Neural progenitor cell (in vitro differentiated cells): Measurements from ENCODE around the gene BLTP3A. TPM values are rescaled to one million over a fixed set of nuclear protein-coding genes. Genes with fewer than 3 reads are reported as not detected.

Experiments
- DNase-seq: peaks from one replicate; pipeline ENCODE4 v3.0.0-alpha.2; 2016; ENCODE audit warnings: low spot score
- H2AFZ ChIP-seq: fragments of 200-600 bp; sonication (generic); replicated peaks from 2 replicates; pipeline ENCODE4 v1.6.1; 2016; ENCODE audit warnings: antibody characterized with exemption
- H3F3A ChIP-seq: fragments of 200-600 bp; sonication (generic); 2 replicates; pipeline ENCODE4 v1.6.1; 2016; ENCODE audit warnings: antibody characterized with exemption, low read depth
- H3K27ac ChIP-seq: fragments of 200-600 bp; sonication (generic); 2 replicates; pipeline ENCODE4 v1.5.1; 2016; ENCODE audit warnings: mild to moderate bottlenecking
- H3K27me3 ChIP-seq: fragments of 200-600 bp; sonication (generic); 2 replicates; pipeline ENCODE4 v1.6.1; 2016; ENCODE audit warnings: mild to moderate bottlenecking, moderate library complexity
- H3K36me3 ChIP-seq: fragments of 200-600 bp; sonication (generic); 2 replicates; pipeline ENCODE4 v1.5.1; 2016
- H3K4me1 ChIP-seq: fragments of 200-600 bp; sonication (generic); 2 replicates; pipeline ENCODE4 v1.6.1; 2016; ENCODE audit warnings: mixed run types
- H3K4me2 ChIP-seq: fragments of 200-600 bp; sonication (generic); 2 replicates; pipeline ENCODE4 v1.6.1; 2016
- H3K4me3 ChIP-seq: fragments of 200-600 bp; sonication (generic); 2 replicates; pipeline ENCODE4 v1.5.1; 2016
- H3K79me2 ChIP-seq: fragments of 200-600 bp; sonication (generic); 2 replicates; pipeline ENCODE4 v1.6.1; 2016; ENCODE audit warnings: low read depth
- H3K9ac ChIP-seq: fragments of 200-600 bp; sonication (generic); 2 replicates; pipeline ENCODE4 v1.6.1; 2016
- H3K9me3 ChIP-seq: fragments of 200-600 bp; sonication (generic); 2 replicates; pipeline ENCODE4 v1.5.1; 2016; ENCODE audit warnings: low read depth
- H4K20me1 ChIP-seq: fragments of 200-600 bp; sonication (generic); 2 replicates; pipeline ENCODE4 v1.6.1; 2016; ENCODE audit warnings: low read depth
- H3K27ac Mint-ChIP-seq: 3 replicates; pipeline ENCODE4 v1.8.0; 2021; ENCODE audit warnings: mixed read lengths
- H3K27me3 Mint-ChIP-seq: 2 replicates; pipeline ENCODE4 v1.8.0; 2022; ENCODE audit warnings: low read depth, mild to moderate bottlenecking, inconsistent platforms, moderate library complexity, mixed read lengths; ENCODE audit not compliant: insufficient read depth
- H3K36me3 Mint-ChIP-seq: 3 replicates; pipeline ENCODE4 v1.8.0; 2021; ENCODE audit warnings: mixed read lengths
- H3K4me1 Mint-ChIP-seq: 3 replicates; pipeline ENCODE4 v1.8.0; 2021; ENCODE audit warnings: mixed read lengths
- H3K4me3 Mint-ChIP-seq: 3 replicates; pipeline ENCODE4 v1.8.0; 2021; ENCODE audit warnings: mild to moderate bottlenecking, moderate library complexity, mixed read lengths
- H3K9me3 Mint-ChIP-seq: 3 replicates; pipeline ENCODE4 v1.8.0; 2020; ENCODE audit warnings: mixed read lengths
- EZH2 ChIP-seq: fragments of 200-600 bp; sonication (generic); IDR thresholded peaks from 2 replicates; pipeline ENCODE4 v1.6.1; 2017; ENCODE audit warnings: antibody characterized with exemption, mild to moderate bottlenecking, moderate library complexity
- EZH2phosphoT487 ChIP-seq: fragments of 200-600 bp; sonication (generic); IDR thresholded peaks from 2 replicates; pipeline ENCODE4 v1.6.1; 2017; ENCODE audit warnings: antibody characterized with exemption
- total RNA-seq: library from RNA; depleted of rRNA; stranded (reverse); fragments of >200 nt; gene quantifications from 2 replicates; pipeline ENCODE4 v1.2.3, GENCODE V29; 2015; ENCODE audit warnings: low replicate concordance
- TF ChIP-seq, protein P1 (sequence below): fragments of 200-600 bp; sonication (generic); IDR thresholded peaks from 2 replicates; pipeline ENCODE4 v1.5.1; 2017; ENCODE audit warnings: antibody characterized with exemption, mild to moderate bottlenecking

Gene BLTP3A
- total RNA-seq, 1 donor from 2014 or later: 13.8 TPM

GRCh38 chr6:34834789-34835518 is 43.1 kb downstream of the BLTP3A start:
- H3K9me3 ChIP-seq: no peaks in the 10 kb centered on the region
- H3K27me3 ChIP-seq: no peaks in the 10 kb centered on the region
- no peaks in the 10 kb centered on the region for H3F3A ChIP-seq
- H2AFZ ChIP-seq: no peak overlapping the region
- TF ChIP-seq, protein P1, sequence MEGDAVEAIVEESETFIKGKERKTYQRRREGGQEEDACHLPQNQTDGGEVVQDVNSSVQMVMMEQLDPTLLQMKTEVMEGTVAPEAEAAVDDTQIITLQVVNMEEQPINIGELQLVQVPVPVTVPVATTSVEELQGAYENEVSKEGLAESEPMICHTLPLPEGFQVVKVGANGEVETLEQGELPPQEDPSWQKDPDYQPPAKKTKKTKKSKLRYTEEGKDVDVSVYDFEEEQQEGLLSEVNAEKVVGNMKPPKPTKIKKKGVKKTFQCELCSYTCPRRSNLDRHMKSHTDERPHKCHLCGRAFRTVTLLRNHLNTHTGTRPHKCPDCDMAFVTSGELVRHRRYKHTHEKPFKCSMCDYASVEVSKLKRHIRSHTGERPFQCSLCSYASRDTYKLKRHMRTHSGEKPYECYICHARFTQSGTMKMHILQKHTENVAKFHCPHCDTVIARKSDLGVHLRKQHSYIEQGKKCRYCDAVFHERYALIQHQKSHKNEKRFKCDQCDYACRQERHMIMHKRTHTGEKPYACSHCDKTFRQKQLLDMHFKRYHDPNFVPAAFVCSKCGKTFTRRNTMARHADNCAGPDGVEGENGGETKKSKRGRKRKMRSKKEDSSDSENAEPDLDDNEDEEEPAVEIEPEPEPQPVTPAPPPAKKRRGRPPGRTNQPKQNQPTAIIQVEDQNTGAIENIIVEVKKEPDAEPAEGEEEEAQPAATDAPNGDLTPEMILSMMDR: no peak
- TF ChIP-seq EZH2 (no peak), EZH2phosphoT487 (no peak)
- H3K36me3 ChIP-seq: no peaks in the 10 kb centered on the region
- Mint-ChIP-seq H3K27me3 (no peaks in the 10 kb centered on the region), H3K4me3 (no peak overlapping the region), H3K27ac (no peak overlapping the region), H3K36me3 (peaks cover 12% of the 10 kb centered on the region), H3K4me1 (no peaks in the 10 kb centered on the region), H3K9me3 (no peaks in the 10 kb centered on the region)
- no peaks in the 10 kb centered on the region for H3K4me1 ChIP-seq
- DNase-seq: no peak
- H3K79me2 ChIP-seq: no peaks in the 10 kb centered on the region
- H4K20me1 ChIP-seq: no peaks in the 10 kb centered on the region
- H3K9ac ChIP-seq: no peak overlapping the region
- no peak overlapping the region for H3K4me2 ChIP-seq
- no peak overlapping the region for H3K4me3 ChIP-seq
- H3K27ac ChIP-seq: no peak overlapping the region

- H4K20me1 ChIP-seq: no peaks in the 10 kb centered on the region
- no peak overlapping the region for H3K27ac ChIP-seq
- H3F3A ChIP-seq: no peaks in the 10 kb centered on the region
- Mint-ChIP-seq H3K27ac (no peak overlapping the region), H3K36me3 (peaks cover 11% of the 10 kb centered on the region), H3K4me1 (no peaks in the 10 kb centered on the region), H3K4me3 (no peak overlapping the region), H3K27me3 (no peaks in the 10 kb centered on the region), H3K9me3 (no peaks in the 10 kb centered on the region)
- DNase-seq: no peak
- no peaks in the 10 kb centered on the region for H3K79me2 ChIP-seq
- no peaks in the 10 kb centered on the region for H3K36me3 ChIP-seq
- no peak for TF ChIP-seq EZH2phosphoT487
- TF ChIP-seq EZH2: no peak
- TF ChIP-seq, protein P1: no peak
- no peaks in the 10 kb centered on the region for H3K4me1 ChIP-seq
- no peaks in the 10 kb centered on the region for H3K9me3 ChIP-seq
- H2AFZ ChIP-seq: no peak overlapping the region
- H3K4me3 ChIP-seq: no peak overlapping the region
- H3K27me3 ChIP-seq: no peaks in the 10 kb centered on the region
- no peak overlapping the region for H3K4me2 ChIP-seq
- no peak overlapping the region for H3K9ac ChIP-seq
Measured at GRCh38 chr6:34836008-34836407, 44.1 kb downstream of the BLTP3A start.

- no peak overlapping the region for H3K4me3 Mint-ChIP-seq
- Histone ChIP-seq H3K36me3 (no peaks in the 10 kb centered on the region), H3K4me3 (no peak overlapping the region), H3K27ac (no peak overlapping the region), H3K9me3 (no peaks in the 10 kb centered on the region), H3F3A (no peaks in the 10 kb centered on the region), H3K4me2 (no peak overlapping the region), H3K27me3 (no peaks in the 10 kb centered on the region), H3K4me1 (no peaks in the 10 kb centered on the region), H2AFZ (no peak overlapping the region), H3K79me2 (no peaks in the 10 kb centered on the region), H3K9ac (no peak overlapping the region), H4K20me1 (no peaks in the 10 kb centered on the region)
- no peaks in the 10 kb centered on the region for H3K27me3 Mint-ChIP-seq
- H3K9me3 Mint-ChIP-seq: no peaks in the 10 kb centered on the region
- peaks cover 11% of the 10 kb centered on the region for H3K36me3 Mint-ChIP-seq
- no peak overlapping the region for H3K27ac Mint-ChIP-seq
- no peak for DNase-seq
- TF ChIP-seq, protein P1: no peak
- no peak for TF ChIP-seq EZH2
- no peak for TF ChIP-seq EZH2phosphoT487
- H3K4me1 Mint-ChIP-seq: no peaks in the 10 kb centered on the region
Measured at GRCh38 chr6:34836451-34836850, 44.6 kb downstream of the BLTP3A start.
